Nephron (organoid): ENCODE results near the gene SORBS1.

Experiments used
- H3K27ac Mint-ChIP-seq, 3 experiments: 2 replicates each; pipeline ENCODE4 v1.8.0; 2020; ENCODE audit warnings: mixed read lengths in 3 of 3, mild to moderate bottlenecking in 2 of 3, moderate library complexity in 1 of 3
- H3K27me3 Mint-ChIP-seq: 2 replicates; pipeline ENCODE4 v1.8.0; 2021; ENCODE audit warnings: low read depth, mild to moderate bottlenecking, moderate library complexity, mixed read lengths
- H3K36me3 Mint-ChIP-seq: 2 replicates; pipeline ENCODE4 v1.8.0; 2020; ENCODE audit warnings: low read depth, mixed read lengths
- H3K4me1 Mint-ChIP-seq: 2 replicates; pipeline ENCODE4 v1.8.0; 2020; ENCODE audit warnings: mixed read lengths
- H3K4me3 Mint-ChIP-seq, 3 experiments: 2 replicates each; pipeline ENCODE4 v1.8.0; 2020; ENCODE audit warnings: mild to moderate bottlenecking in 3 of 3, mixed read lengths in 3 of 3, moderate library complexity in 2 of 3
- H3K9me3 Mint-ChIP-seq: 2 replicates; pipeline ENCODE4 v1.8.0; 2020; ENCODE audit warnings: mixed read lengths
- CTCF ChIP-seq, 3 experiments: fragments of 200-600 bp; sonication (generic); IDR thresholded peaks; one replicate each; pipeline ENCODE4 v1.5.0; 2021; ENCODE audit warnings: antibody characterized with exemption in 3 of 3; ENCODE audit not compliant: unreplicated experiment in 3 of 3

Gene SORBS1

GRCh38 chr10:95382174-95382573 lies 179.0 kb downstream of the SORBS1 start:
- no peak for TF ChIP-seq CTCF (IDR thresholded peaks at IDR 0.05; ENCODE audit: unreplicated experiment in 3 of 3)
- Mint-ChIP-seq H3K4me1 (no peaks in the 10 kb centered on the region), H3K27me3 (no peaks in the 10 kb centered on the region), H3K27ac (no peak overlapping the region), H3K9me3 (no peaks in the 10 kb centered on the region), H3K4me3 (no peak overlapping the region), H3K36me3 (peaks cover 27% of the 10 kb centered on the region)

GRCh38 chr10:95377950-95378349 lies 183.2 kb downstream of the SORBS1 start:
- H3K9me3 Mint-ChIP-seq, result no peaks in the 10 kb centered on the region
- peaks cover 28% of the 10 kb centered on the region for H3K36me3 Mint-ChIP-seq
- H3K27me3 Mint-ChIP-seq, result no peaks in the 10 kb centered on the region
- no peaks in the 10 kb centered on the region for H3K4me1 Mint-ChIP-seq
- no peak overlapping the region for H3K4me3 Mint-ChIP-seq
- H3K27ac Mint-ChIP-seq, result no peak overlapping the region
- TF ChIP-seq CTCF (IDR thresholded peaks at IDR 0.05; ENCODE audit: unreplicated experiment in 3 of 3), result no peak

GRCh38 chr10:95375418-95375817 lies 185.8 kb downstream of the SORBS1 start:
- Mint-ChIP-seq H3K9me3 (no peaks in the 10 kb centered on the region), H3K4me1 (no peaks in the 10 kb centered on the region)

GRCh38 chr10:95374597-95375209 lies 186.5 kb downstream of the SORBS1 start:
- Mint-ChIP-seq H3K36me3 (peaks cover 13% of the 10 kb centered on the region), H3K4me1 (no peaks in the 10 kb centered on the region), H3K27me3 (no peaks in the 10 kb centered on the region), H3K9me3 (no peaks in the 10 kb centered on the region), H3K27ac (no peak overlapping the region), H3K4me3 (no peak overlapping the region)
- TF ChIP-seq CTCF (IDR thresholded peaks at IDR 0.05; ENCODE audit: unreplicated experiment in 3 of 3), result peak; percentile 78 to 89 (median 80)

More at GRCh38 chr10:95375418-95375817, 185.8 kb downstream of the SORBS1 start:
- no peak overlapping the region for H3K4me3 Mint-ChIP-seq
- TF ChIP-seq CTCF (IDR thresholded peaks at IDR 0.05; ENCODE audit: unreplicated experiment in 3 of 3), result no peak
- H3K36me3 Mint-ChIP-seq, result peaks cover 18% of the 10 kb centered on the region
- no peaks in the 10 kb centered on the region for H3K27me3 Mint-ChIP-seq
- no peak overlapping the region for H3K27ac Mint-ChIP-seq

- H3K4me3 Mint-ChIP-seq, result no peak overlapping the region
- no peaks in the 10 kb centered on the region for H3K9me3 Mint-ChIP-seq
- H3K36me3 Mint-ChIP-seq, result peaks cover 6% of the 10 kb centered on the region
- H3K27ac Mint-ChIP-seq, result no peak overlapping the region
- no peak for TF ChIP-seq CTCF (IDR thresholded peaks at IDR 0.05; ENCODE audit: unreplicated experiment in 3 of 3)
- H3K4me1 Mint-ChIP-seq, result no peaks in the 10 kb centered on the region
- H3K27me3 Mint-ChIP-seq, result no peaks in the 10 kb centered on the region
Measured at GRCh38 chr10:95373660-95374059, 187.5 kb downstream of the SORBS1 start.

GRCh38 chr10:95364342-95364741 lies 196.8 kb downstream of the SORBS1 start:
- H3K9me3 Mint-ChIP-seq, result no peaks in the 10 kb centered on the region
- H3K4me3 Mint-ChIP-seq, result no peak overlapping the region
- H3K4me1 Mint-ChIP-seq, result no peaks in the 10 kb centered on the region
- no peaks in the 10 kb centered on the region for H3K36me3 Mint-ChIP-seq
- TF ChIP-seq CTCF (IDR thresholded peaks at IDR 0.05; ENCODE audit: unreplicated experiment in 3 of 3), result no peak
- H3K27ac Mint-ChIP-seq, result no peak overlapping the region
- H3K27me3 Mint-ChIP-seq, result no peaks in the 10 kb centered on the region
